Lower leg skin (tissue), 3 donors: ENCODE measurements around the gene AXL.

Source experiments
- POLR2A ChIP-seq, 2 donors: fragments of 450-650 bp; IDR thresholded peaks; one replicate each; pipeline ENCODE4 v1.6.1; 2016 to 2017; ENCODE audit warnings: antibody characterized with exemption in 2 of 2, mild to moderate bottlenecking in 1 of 2, moderate library complexity in 1 of 2
- TF ChIP-seq, protein P1 (sequence below), 3 donors: fragments of 450-650 bp; IDR thresholded peaks; one replicate each; pipeline ENCODE4 v1.5.1; 2016; ENCODE audit warnings: antibody characterized with exemption in 3 of 3, mild to moderate bottlenecking in 3 of 3, moderate library complexity in 2 of 3

GRCh38 chr19:41218615-41219507, at the start of gene AXL:
- no peak for TF ChIP-seq POLR2A (IDR thresholded peaks at IDR 0.05)
- TF ChIP-seq, protein P1, sequence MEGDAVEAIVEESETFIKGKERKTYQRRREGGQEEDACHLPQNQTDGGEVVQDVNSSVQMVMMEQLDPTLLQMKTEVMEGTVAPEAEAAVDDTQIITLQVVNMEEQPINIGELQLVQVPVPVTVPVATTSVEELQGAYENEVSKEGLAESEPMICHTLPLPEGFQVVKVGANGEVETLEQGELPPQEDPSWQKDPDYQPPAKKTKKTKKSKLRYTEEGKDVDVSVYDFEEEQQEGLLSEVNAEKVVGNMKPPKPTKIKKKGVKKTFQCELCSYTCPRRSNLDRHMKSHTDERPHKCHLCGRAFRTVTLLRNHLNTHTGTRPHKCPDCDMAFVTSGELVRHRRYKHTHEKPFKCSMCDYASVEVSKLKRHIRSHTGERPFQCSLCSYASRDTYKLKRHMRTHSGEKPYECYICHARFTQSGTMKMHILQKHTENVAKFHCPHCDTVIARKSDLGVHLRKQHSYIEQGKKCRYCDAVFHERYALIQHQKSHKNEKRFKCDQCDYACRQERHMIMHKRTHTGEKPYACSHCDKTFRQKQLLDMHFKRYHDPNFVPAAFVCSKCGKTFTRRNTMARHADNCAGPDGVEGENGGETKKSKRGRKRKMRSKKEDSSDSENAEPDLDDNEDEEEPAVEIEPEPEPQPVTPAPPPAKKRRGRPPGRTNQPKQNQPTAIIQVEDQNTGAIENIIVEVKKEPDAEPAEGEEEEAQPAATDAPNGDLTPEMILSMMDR (IDR thresholded peaks at IDR 0.05), result no peak
